Kidney epithelial cell (primary cell): ENCODE data around the gene CLCC1. TPM values are rescaled to one million over a fixed set of nuclear protein-coding genes. Genes with fewer than 3 reads are reported as not detected.
"Not testable (repeated sequence)": the region's sequence is repeated elsewhere in the genome, so short reads cannot be mapped to it uniquely, and the experiment has no call there.

ENCODE experiments used
- DNase-seq: peaks from one replicate; pipeline ENCODE4 v3.0.0-alpha.2; 2010; ENCODE audit warnings: low read depth
- H3K27me3 ChIP-seq: 2 replicates; pipeline ENCODE4 v1.6.0; 2011; ENCODE audit warnings: low read length; ENCODE audit not compliant: control insufficient read depth, insufficient read depth
- H3K36me3 ChIP-seq: 2 replicates; pipeline ENCODE4 v1.5.1; 2011; ENCODE audit warnings: low read length; ENCODE audit not compliant: control insufficient read depth, insufficient read depth
- H3K4me3 ChIP-seq: 2 replicates; pipeline ENCODE4 v1.5.1; 2011; ENCODE audit warnings: low read depth, mild to moderate bottlenecking, control low read depth, low read length
- CTCF ChIP-seq: IDR thresholded peaks from 2 replicates; pipeline ENCODE4 v1.5.1; 2011; ENCODE audit warnings: mild to moderate bottlenecking, moderate library complexity, low read length, control low read depth, inconsistent platforms; ENCODE audit not compliant: insufficient read depth, poor library complexity, severe bottlenecking
- total RNA-seq: library from RNA; depleted of rRNA; stranded (reverse); fragments of >200 nt; gene quantifications from 2 replicates; pipeline ENCODE4 v1.2.3, GENCODE V29; 2015

CLCC1 gene
- total RNA-seq, 1 donor from 2014 or later = 31.5 TPM

GRCh38 chr1:108936170-108936569 is 27.1 kb downstream of the CLCC1 start:
- TF ChIP-seq CTCF = no peak
- H3K36me3 ChIP-seq = peaks cover 1% of the 10 kb centered on the region
- no peak overlapping the region for H3K4me3 ChIP-seq
- H3K27me3 ChIP-seq = no peaks in the 10 kb centered on the region
- DNase-seq = no peak

GRCh38 chr1:108933944-108934343 is 29.3 kb downstream of the CLCC1 start:
- TF ChIP-seq CTCF = no peak
- H3K4me3 ChIP-seq = no peak overlapping the region
- no peak for DNase-seq
- peaks cover 1% of the 10 kb centered on the region for H3K36me3 ChIP-seq
- no peaks in the 10 kb centered on the region for H3K27me3 ChIP-seq

GRCh38 chr1:108927565-108927964 is 35.7 kb downstream of the CLCC1 start:
- not testable (repeated sequence) for DNase-seq, H3K4me3 ChIP-seq, H3K27me3 ChIP-seq, H3K36me3 ChIP-seq

GRCh38 chr1:108925920-108926319 is 37.4 kb downstream of the CLCC1 start:
- TF ChIP-seq CTCF = no peak
- Histone ChIP-seq H3K27me3 (no peaks in the 10 kb centered on the region), H3K4me3 (no peak overlapping the region), H3K36me3 (peaks cover 1% of the 10 kb centered on the region)
- no peak for DNase-seq

GRCh38 chr1:108916788-108917187 is 46.5 kb downstream of the CLCC1 start:
- Histone ChIP-seq H3K36me3 (no peaks in the 10 kb centered on the region), H3K27me3 (no peaks in the 10 kb centered on the region), H3K4me3 (no peak overlapping the region)
- TF ChIP-seq CTCF = no peak
- no peak for DNase-seq

Other genes with a start within 250 kb of the CLCC1 start
- 30.3 and 48.2 TPM in 2 replicates for gene STXBP3, start 216.8 kb downstream of the CLCC1 start, total RNA-seq
- 1.8 TPM in 1 of 2 replicates, not detected in the other for gene AKNAD1, start 106.4 kb downstream of the CLCC1 start, total RNA-seq
- 7.1 and 7.4 TPM in 2 replicates for gene GPSM2, start 86.5 kb downstream of the CLCC1 start, total RNA-seq
- gene WDR47, start 78.6 kb upstream of the CLCC1 start, total RNA-seq = 10.1 and 11.5 TPM in 2 replicates
- 41.4 and 55.0 TPM in 2 replicates for gene TAF13, start 112.5 kb upstream of the CLCC1 start, total RNA-seq
- 20.1 and 20.4 TPM in 2 replicates for gene TMEM167B, start 127.3 kb upstream of the CLCC1 start, total RNA-seq
- 0.08 TPM in 1 of 2 replicates, not detected in the other for gene ELAPOR1, start 150.6 kb upstream of the CLCC1 start, total RNA-seq